Endothelial cell (in vitro differentiated cells): ENCODE measurements around the gene ZFP57. TPM values are rescaled to one million over a fixed set of nuclear protein-coding genes. Genes with fewer than 3 reads are reported as not detected.

Experiments used
- DNase-seq: peaks from one replicate; pipeline ENCODE4 v3.0.0; 2021; ENCODE audit warnings: low spot score
- H3K27ac Mint-ChIP-seq: one replicate; pipeline ENCODE4 v1.8.0; 2021; ENCODE audit warnings: mixed read lengths, inconsistent platforms; ENCODE audit not compliant: unreplicated experiment
- H3K27me3 Mint-ChIP-seq: one replicate; pipeline ENCODE4 v1.8.0; 2021; ENCODE audit warnings: mild to moderate bottlenecking, moderate library complexity, mixed read lengths, inconsistent platforms; ENCODE audit not compliant: unreplicated experiment
- H3K36me3 Mint-ChIP-seq: one replicate; pipeline ENCODE4 v1.8.0; 2021; ENCODE audit warnings: mild to moderate bottlenecking, low read depth, mixed read lengths, inconsistent platforms; ENCODE audit not compliant: unreplicated experiment
- H3K4me1 Mint-ChIP-seq: one replicate; pipeline ENCODE4 v1.8.0; 2021; ENCODE audit warnings: mild to moderate bottlenecking, mixed read lengths, inconsistent platforms; ENCODE audit not compliant: unreplicated experiment
- H3K4me3 Mint-ChIP-seq: one replicate; pipeline ENCODE4 v1.8.0; 2021; ENCODE audit warnings: mild to moderate bottlenecking, mixed read lengths, inconsistent platforms; ENCODE audit not compliant: unreplicated experiment
- H3K9me3 Mint-ChIP-seq: one replicate; pipeline ENCODE4 v1.8.0; 2021; ENCODE audit warnings: mixed read lengths, inconsistent platforms; ENCODE audit not compliant: unreplicated experiment
- CTCF ChIP-seq: fragments of 200-600 bp; sonication (generic); IDR thresholded peaks from one replicate; pipeline ENCODE4 v1.5.0; 2021; ENCODE audit warnings: antibody characterized with exemption; ENCODE audit not compliant: unreplicated experiment
- total RNA-seq: library from RNA; stranded (reverse); fragmentation: NEBNext Ultra II Directional; extraction: Animal tissue kit (Norgen Biotek cat#: 25700); gene quantifications from one replicate; pipeline ENCODE4 v1.2.1, GENCODE V29; 2021; ENCODE audit not compliant: unreplicated experiment

ZFP57 gene
- total RNA-seq, 1 donor from 2014 or later, result 1.0 TPM

GRCh38 chr6:29679962-29680361 lies 990 bp downstream of the ZFP57 start:
- no peak for DNase-seq
- H3K4me3 Mint-ChIP-seq, result no peak overlapping the region

DNA sequence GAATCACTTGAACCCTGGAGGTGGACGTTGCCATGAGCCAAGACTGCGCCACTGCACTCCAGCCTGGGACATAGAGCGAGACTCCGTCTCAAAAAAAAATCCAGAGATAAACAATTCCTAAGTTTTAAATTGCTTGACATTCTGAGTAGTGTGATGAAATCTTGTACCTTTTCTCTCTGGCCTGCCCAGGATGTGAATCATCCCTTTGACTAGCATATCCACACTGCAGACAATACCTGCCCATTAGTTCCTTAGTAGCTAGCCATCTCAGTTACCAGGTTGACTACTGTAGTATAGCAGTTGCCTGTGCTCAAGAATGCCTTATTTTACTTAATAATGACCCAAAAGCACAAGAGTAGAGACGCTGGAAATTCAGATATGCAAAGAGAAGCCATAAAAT lies 2.8 kb downstream of the ZFP57 start:
- Mint-ChIP-seq H3K27me3 (peaks cover 6% of the 10 kb centered on the region), H3K27ac (no peak overlapping the region), H3K4me1 (peaks cover 29% of the 10 kb centered on the region), H3K9me3 (no peaks in the 10 kb centered on the region), H3K4me3 (no peak overlapping the region), H3K36me3 (peaks cover 6% of the 10 kb centered on the region)
- DNase-seq, result no peak
- no peak for TF ChIP-seq CTCF

More at GRCh38 chr6:29679962-29680361, 990 bp downstream of the ZFP57 start:
- H3K36me3 Mint-ChIP-seq, result no peaks in the 10 kb centered on the region
- H3K9me3 Mint-ChIP-seq, result no peaks in the 10 kb centered on the region
- no peak overlapping the region for H3K27ac Mint-ChIP-seq
- no peak for TF ChIP-seq CTCF
- peaks cover 29% of the 10 kb centered on the region for H3K4me1 Mint-ChIP-seq
- peaks cover 2% of the 10 kb centered on the region for H3K27me3 Mint-ChIP-seq

DNA sequence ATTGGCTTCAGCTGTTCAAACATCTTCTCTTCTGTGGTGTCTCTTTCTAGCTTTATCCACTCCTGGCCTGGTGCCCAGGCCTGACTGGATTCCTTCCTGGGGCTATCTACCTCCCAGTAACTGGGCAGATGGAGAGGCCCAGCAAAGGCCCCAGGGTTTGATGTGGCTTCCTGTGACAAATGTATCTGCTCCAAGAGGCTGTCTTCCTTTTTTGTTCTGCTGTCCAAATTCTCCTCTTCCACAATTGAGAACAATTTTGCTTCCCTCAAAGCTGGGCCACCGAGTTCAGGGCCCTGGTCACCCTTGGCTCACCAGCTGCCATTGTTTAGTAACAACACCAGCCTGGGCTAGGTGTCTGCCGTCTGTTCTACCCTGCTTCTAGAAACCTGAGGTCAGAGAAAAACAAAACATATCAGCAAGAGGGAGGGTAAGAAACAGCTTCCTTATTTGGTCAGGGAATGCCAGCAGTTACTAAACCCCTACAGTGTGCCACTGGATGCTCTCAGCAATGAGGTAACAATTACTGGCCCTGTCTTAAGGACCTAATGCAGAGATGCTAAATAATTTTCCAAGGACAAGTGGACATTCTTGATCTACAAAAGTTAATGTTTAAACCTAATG lies 3.9 kb downstream of the ZFP57 start:
- TF ChIP-seq CTCF, result no peak
- H3K36me3 Mint-ChIP-seq, result peaks cover 6% of the 10 kb centered on the region
- H3K4me1 Mint-ChIP-seq, result peaks cover 29% of the 10 kb centered on the region
- peaks cover 6% of the 10 kb centered on the region for H3K27me3 Mint-ChIP-seq
- H3K9me3 Mint-ChIP-seq, result no peaks in the 10 kb centered on the region
- H3K27ac Mint-ChIP-seq, result peak overlapping the region; percentile 96
- no peak overlapping the region for H3K4me3 Mint-ChIP-seq
- DNase-seq, result no peak

- Mint-ChIP-seq H3K4me3 (no peak overlapping the region), H3K36me3 (peaks cover 6% of the 10 kb centered on the region), H3K27ac (no peak overlapping the region), H3K27me3 (peaks cover 6% of the 10 kb centered on the region), H3K4me1 (peaks cover 29% of the 10 kb centered on the region), H3K9me3 (no peaks in the 10 kb centered on the region)
- no peak for TF ChIP-seq CTCF
- no peak for DNase-seq
Observed at GRCh38 chr6:29675561-29675960, 5.4 kb downstream of the ZFP57 start.

DNA sequence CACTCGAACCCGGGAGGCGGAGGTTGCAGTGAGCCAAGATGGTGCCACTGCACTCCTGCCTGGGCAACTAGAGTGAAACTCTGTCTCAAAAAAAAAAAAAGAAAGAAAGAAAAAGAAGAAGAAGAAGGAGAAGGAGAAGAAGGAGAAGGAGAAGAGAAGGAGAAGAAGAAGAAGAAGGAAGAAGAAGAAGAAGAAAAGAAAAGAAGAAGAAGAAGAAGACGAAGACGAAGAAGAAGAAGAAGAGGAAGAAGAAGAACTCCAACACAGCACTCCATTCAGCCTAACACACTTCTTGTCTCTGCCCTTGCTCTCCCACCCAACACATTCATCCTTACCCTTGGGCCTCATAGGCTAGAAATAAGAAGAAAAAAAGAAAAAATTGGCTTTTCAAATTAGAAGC lies 6.9 kb downstream of the ZFP57 start:
- Mint-ChIP-seq H3K4me3 (no peak overlapping the region), H3K27me3 (peaks cover 6% of the 10 kb centered on the region), H3K27ac (no peak overlapping the region), H3K36me3 (peaks cover 6% of the 10 kb centered on the region), H3K4me1 (peaks cover 23% of the 10 kb centered on the region), H3K9me3 (no peaks in the 10 kb centered on the region)
- TF ChIP-seq CTCF, result no peak
- DNase-seq, result no peak
